K562 (cell line): ENCODE measurements around the gene TMEM167B. TPM values are rescaled to one million over a fixed set of nuclear protein-coding genes. Genes with fewer than 3 reads are reported as not detected.

Experiments used
- EHMT2 ChIP-seq: fragments of 450-650 bp; IDR thresholded peaks from 2 replicates; pipeline ENCODE4 v1.6.1; 2018; ENCODE audit warnings: antibody characterized with exemption
- ESRRB ChIP-seq: fragments of 250-450 bp; sonication (Bioruptor Pico); IDR thresholded peaks from 2 replicates; pipeline ENCODE4 v1.5.0; 2020; ENCODE audit warnings: mild to moderate bottlenecking, moderate library complexity, borderline replicate concordance
- ILK ChIP-seq: fragments of 450-650 bp; IDR thresholded peaks from 2 replicates; pipeline ENCODE4 v1.6.1; 2016; ENCODE audit warnings: missing genetic modification characterization, low read depth, mild to moderate bottlenecking, missing compliant biosample characterization, moderate library complexity, borderline replicate concordance
- NFATC3 ChIP-seq: fragments of 450-650 bp; IDR thresholded peaks from 2 replicates; pipeline ENCODE4 v1.6.1; 2017; ENCODE audit warnings: mild to moderate bottlenecking
- NR4A1 ChIP-seq, 2 experiments: fragments of 250-450 bp in 1 of 2; fragments of 450-650 bp in 1 of 2; sonication (Bioruptor Pico) in 1 of 2; IDR thresholded peaks; 2 replicates each; pipeline versions ENCODE4 v1.4.0 to v1.6.1; 2016 to 2020; ENCODE audit warnings: mild to moderate bottlenecking in 2 of 2, missing compliant biosample characterization in 1 of 2, missing genetic modification characterization in 1 of 2, moderate library complexity in 1 of 2
- PYGO2 ChIP-seq: fragments of 450-650 bp; IDR thresholded peaks from 2 replicates; pipeline ENCODE4 v1.6.1; 2016; ENCODE audit warnings: mild to moderate bottlenecking, missing genetic modification characterization, moderate library complexity, missing compliant biosample characterization
- XRCC3 ChIP-seq: fragments of 450-650 bp; IDR thresholded peaks from 2 replicates; pipeline ENCODE4 v1.6.1; 2017; ENCODE audit warnings: mild to moderate bottlenecking, moderate library complexity
- ZFP30 ChIP-seq: fragments of 250-450 bp; sonication (Bioruptor Pico); IDR thresholded peaks from 2 replicates; pipeline ENCODE4 v1.8.0; 2022; ENCODE audit warnings: moderate library complexity, mild to moderate bottlenecking, inconsistent platforms, borderline replicate concordance
- ZNF140 ChIP-seq: fragments of 250-450 bp; sonication (Bioruptor Pico); IDR thresholded peaks from 2 replicates; pipeline ENCODE4 v1.8.0; 2021; ENCODE audit warnings: moderate library complexity, mild to moderate bottlenecking, inconsistent platforms
- ZNF175 ChIP-seq: fragments of 200-800 bp; sonication (Bioruptor generic); IDR thresholded peaks from 2 replicates; pipeline ENCODE4 v1.6.1; 2016; ENCODE audit warnings: low read depth, mild to moderate bottlenecking, missing genetic modification characterization, missing compliant biosample characterization
- ZNF253 ChIP-seq: fragments of 250-450 bp; sonication (Bioruptor Pico); conservative IDR thresholded peaks from 2 replicates; pipeline ENCODE4 v1.6.1; 2021; ENCODE audit warnings: mild to moderate bottlenecking
- ZNF354B ChIP-seq: fragments of 250-450 bp; sonication (Bioruptor Pico); IDR thresholded peaks from 2 replicates; pipeline ENCODE4 v1.4.0; 2020
- polyA plus RNA-seq, 8 experiments: library from polyadenylated mRNA; depleted of rRNA in 4 of 8; stranded (reverse) in 5 of 8; unstranded in 3 of 8; fragments of >200 nt; fragmentation: Nextera tagmentation in 2 of 8; fragmentation: Illumina TruSeq in 1 of 8; extraction: Ambion mirVana in 2 of 8; extraction: Trizol in 1 of 8; gene quantifications; 2 replicates each; pipeline versions ENCODE4 v1.2.1 to v1.2.3, GENCODE V29; 2011 to 2014; ENCODE audit warnings: inconsistent platforms in 1 of 8, missing spikeins in 1 of 8
- total RNA-seq, 7 experiments: library from RNA; depleted of rRNA in 6 of 7; stranded (reverse); fragments of >200 nt in 6 of 7; fragmentation: Illumina TruSeq in 2 of 7; extraction: Trizol in 2 of 7; gene quantifications; 2 replicates each; pipeline versions ENCODE4 v1.2.1 to v1.2.3, GENCODE V29; 2011 to 2021; ENCODE audit warnings: low replicate concordance in 1 of 7
- TF ChIP-seq, protein P1 (sequence below): fragments of 450-650 bp; IDR thresholded peaks from 2 replicates; pipeline ENCODE4 v1.6.1; 2017; ENCODE audit warnings: antibody characterized with exemption
- TF ChIP-seq, protein P2 (sequence below): fragments of 450-650 bp; IDR thresholded peaks from 2 replicates; pipeline ENCODE4 v1.7.0; 2016; ENCODE audit warnings: borderline replicate concordance
- TF ChIP-seq, protein P3 (sequence below): fragments of 250-450 bp; sonication (Bioruptor Pico); IDR thresholded peaks from 2 replicates; pipeline ENCODE4 v1.5.0; 2020; ENCODE audit warnings: mild to moderate bottlenecking
- TF ChIP-seq, protein P4 (sequence below): fragments of 450-650 bp; formaldehyde crosslinking; IDR thresholded peaks from 2 replicates; pipeline ENCODE4 v1.4.0; 2022; ENCODE audit warnings: missing genetic modification characterization
- TF ChIP-seq, protein P5 (sequence below): fragments of 200-800 bp; sonication (Bioruptor generic); IDR thresholded peaks from 2 replicates; pipeline ENCODE4 v1.6.1; 2017; ENCODE audit warnings: missing genetic modification characterization, missing compliant biosample characterization

Gene TMEM167B
- total and polyA plus RNA-seq, 9 of the 15 experiments (the other 6 are each of a cell fraction or from before 2014, with no cell fraction given) = 17.2 to 36.4 (median 32.2) TPM

DNA sequence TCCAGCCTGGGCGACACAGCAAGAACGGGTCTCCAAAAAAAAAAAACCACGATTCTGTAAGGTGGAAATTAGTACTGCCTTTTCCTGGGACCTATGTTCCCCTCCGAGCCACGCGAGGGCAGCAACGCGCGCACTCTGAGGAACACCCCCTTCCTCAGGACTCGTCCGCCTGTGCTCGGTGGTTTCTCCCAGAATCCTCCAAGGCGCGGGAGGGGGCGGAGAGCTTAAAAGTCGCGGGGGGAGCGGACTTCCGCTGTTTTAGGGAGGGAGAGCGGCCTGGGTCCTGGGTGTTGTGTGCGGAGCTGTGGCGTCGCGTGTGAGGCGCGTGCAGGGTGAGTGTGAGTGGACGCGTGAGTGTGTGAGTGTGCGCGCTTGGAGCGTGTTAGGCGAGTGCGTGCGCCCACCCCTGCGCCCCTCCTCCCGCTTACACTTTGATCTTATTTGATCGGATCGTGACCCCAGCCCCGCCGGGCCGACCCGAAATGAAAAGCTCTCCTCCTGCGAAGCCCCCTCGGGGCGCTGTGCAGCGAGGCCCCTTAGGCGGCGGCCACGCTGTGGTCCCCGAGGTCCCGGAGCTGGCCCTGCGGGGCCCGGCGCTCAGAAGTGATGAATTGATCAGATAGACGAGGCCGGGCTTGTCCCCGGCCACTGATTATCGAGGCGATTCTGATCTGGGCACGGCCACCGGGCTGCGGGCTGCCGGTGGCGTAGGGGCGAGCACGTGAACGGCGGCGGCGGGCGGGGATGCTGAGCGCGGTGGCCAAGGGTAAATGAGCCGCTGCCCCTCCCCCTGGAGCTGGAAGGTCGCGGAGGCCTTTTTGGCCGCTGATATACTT, 9.6 kb downstream of the TMEM167B start (continued):
- TF ChIP-seq NFATC3 (no peak; the same call in 1 of the 2 replicates), ILK (no peak), ZNF175 (CRISPR knock-in tag) (peak; percentile 74; the same call in 1 of the 2 replicates), ZNF354B (0 out of 2 replicates have a peak, but pooled peaks have one; percentile 45), ESRRB (CRISPR knock-in tag) (peak; percentile 73; the same call in 1 of the 2 replicates), EHMT2 (no peak), ZNF140 (no peak), ZNF253 (CRISPR knock-in tag) (0 out of 2 replicates have a peak, but pooled peaks have one; percentile 31), XRCC3 (no peak), ZFP30 (CRISPR knock-in tag) (peak; percentile 65; the same call in 1 of the 2 replicates), NR4A1 (CRISPR knock-in tag; IDR thresholded peaks at IDR 0.05) (peak; percentile 96), NR4A1 (tag; IDR thresholded peaks at IDR 0.05) (peak; percentile 83; the same call in 1 of the 2 replicates), PYGO2 (no peak)
- TF ChIP-seq, protein P1, sequence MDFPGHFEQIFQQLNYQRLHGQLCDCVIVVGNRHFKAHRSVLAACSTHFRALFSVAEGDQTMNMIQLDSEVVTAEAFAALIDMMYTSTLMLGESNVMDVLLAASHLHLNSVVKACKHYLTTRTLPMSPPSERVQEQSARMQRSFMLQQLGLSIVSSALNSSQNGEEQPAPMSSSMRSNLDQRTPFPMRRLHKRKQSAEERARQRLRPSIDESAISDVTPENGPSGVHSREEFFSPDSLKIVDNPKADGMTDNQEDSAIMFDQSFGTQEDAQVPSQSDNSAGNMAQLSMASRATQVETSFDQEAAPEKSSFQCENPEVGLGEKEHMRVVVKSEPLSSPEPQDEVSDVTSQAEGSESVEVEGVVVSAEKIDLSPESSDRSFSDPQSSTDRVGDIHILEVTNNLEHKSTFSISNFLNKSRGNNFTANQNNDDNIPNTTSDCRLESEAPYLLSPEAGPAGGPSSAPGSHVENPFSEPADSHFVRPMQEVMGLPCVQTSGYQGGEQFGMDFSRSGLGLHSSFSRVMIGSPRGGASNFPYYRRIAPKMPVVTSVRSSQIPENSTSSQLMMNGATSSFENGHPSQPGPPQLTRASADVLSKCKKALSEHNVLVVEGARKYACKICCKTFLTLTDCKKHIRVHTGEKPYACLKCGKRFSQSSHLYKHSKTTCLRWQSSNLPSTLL = no peak
- TF ChIP-seq, protein P2, sequence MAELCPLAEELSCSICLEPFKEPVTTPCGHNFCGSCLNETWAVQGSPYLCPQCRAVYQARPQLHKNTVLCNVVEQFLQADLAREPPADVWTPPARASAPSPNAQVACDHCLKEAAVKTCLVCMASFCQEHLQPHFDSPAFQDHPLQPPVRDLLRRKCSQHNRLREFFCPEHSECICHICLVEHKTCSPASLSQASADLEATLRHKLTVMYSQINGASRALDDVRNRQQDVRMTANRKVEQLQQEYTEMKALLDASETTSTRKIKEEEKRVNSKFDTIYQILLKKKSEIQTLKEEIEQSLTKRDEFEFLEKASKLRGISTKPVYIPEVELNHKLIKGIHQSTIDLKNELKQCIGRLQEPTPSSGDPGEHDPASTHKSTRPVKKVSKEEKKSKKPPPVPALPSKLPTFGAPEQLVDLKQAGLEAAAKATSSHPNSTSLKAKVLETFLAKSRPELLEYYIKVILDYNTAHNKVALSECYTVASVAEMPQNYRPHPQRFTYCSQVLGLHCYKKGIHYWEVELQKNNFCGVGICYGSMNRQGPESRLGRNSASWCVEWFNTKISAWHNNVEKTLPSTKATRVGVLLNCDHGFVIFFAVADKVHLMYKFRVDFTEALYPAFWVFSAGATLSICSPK = no peak
- TF ChIP-seq, protein P3, sequence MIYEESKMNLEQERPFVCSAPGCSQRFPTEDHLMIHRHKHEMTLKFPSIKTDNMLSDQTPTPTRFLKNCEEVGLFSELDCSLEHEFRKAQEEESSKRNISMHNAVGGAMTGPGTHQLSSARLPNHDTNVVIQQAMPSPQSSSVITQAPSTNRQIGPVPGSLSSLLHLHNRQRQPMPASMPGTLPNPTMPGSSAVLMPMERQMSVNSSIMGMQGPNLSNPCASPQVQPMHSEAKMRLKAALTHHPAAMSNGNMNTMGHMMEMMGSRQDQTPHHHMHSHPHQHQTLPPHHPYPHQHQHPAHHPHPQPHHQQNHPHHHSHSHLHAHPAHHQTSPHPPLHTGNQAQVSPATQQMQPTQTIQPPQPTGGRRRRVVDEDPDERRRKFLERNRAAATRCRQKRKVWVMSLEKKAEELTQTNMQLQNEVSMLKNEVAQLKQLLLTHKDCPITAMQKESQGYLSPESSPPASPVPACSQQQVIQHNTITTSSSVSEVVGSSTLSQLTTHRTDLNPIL (CRISPR knock-in tag) = no peak
- TF ChIP-seq, protein P4, sequence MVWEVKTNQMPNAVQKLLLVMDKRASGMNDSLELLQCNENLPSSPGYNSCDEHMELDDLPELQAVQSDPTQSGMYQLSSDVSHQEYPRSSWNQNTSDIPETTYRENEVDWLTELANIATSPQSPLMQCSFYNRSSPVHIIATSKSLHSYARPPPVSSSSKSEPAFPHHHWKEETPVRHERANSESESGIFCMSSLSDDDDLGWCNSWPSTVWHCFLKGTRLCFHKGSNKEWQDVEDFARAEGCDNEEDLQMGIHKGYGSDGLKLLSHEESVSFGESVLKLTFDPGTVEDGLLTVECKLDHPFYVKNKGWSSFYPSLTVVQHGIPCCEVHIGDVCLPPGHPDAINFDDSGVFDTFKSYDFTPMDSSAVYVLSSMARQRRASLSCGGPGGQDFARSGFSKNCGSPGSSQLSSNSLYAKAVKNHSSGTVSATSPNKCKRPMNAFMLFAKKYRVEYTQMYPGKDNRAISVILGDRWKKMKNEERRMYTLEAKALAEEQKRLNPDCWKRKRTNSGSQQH = peak; percentile 97
- TF ChIP-seq, protein P5, sequence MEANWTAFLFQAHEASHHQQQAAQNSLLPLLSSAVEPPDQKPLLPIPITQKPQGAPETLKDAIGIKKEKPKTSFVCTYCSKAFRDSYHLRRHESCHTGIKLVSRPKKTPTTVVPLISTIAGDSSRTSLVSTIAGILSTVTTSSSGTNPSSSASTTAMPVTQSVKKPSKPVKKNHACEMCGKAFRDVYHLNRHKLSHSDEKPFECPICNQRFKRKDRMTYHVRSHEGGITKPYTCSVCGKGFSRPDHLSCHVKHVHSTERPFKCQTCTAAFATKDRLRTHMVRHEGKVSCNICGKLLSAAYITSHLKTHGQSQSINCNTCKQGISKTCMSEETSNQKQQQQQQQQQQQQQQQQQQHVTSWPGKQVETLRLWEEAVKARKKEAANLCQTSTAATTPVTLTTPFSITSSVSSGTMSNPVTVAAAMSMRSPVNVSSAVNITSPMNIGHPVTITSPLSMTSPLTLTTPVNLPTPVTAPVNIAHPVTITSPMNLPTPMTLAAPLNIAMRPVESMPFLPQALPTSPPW = peak; percentile 100
